ENCODE results near the gene OTOG.

OTOG gene

DNA sequence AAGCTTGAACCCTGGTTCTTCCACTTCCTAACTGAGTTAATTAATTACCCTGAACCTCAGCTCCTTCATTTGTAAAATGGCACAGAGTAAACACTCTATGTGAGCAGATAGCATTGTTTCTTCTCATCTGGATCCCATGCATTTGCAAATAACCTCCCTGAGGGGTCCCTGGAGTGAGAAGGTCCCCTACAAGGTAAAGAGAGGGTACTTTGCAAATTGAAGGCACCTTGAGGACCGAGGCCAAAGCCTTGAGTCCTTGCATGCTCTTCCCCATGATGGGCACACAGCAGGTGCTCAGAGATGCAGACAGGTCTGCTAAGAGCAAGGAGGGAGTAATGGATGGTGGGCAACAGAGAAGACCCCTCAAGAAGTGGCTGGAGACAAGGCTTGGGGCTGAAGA, 33.2 kb downstream of the OTOG start:
- no peak overlapping the region for H3K4me3 ChIP-seq (ENCODE audit: low read length)
- TF ChIP-seq, protein P1, sequence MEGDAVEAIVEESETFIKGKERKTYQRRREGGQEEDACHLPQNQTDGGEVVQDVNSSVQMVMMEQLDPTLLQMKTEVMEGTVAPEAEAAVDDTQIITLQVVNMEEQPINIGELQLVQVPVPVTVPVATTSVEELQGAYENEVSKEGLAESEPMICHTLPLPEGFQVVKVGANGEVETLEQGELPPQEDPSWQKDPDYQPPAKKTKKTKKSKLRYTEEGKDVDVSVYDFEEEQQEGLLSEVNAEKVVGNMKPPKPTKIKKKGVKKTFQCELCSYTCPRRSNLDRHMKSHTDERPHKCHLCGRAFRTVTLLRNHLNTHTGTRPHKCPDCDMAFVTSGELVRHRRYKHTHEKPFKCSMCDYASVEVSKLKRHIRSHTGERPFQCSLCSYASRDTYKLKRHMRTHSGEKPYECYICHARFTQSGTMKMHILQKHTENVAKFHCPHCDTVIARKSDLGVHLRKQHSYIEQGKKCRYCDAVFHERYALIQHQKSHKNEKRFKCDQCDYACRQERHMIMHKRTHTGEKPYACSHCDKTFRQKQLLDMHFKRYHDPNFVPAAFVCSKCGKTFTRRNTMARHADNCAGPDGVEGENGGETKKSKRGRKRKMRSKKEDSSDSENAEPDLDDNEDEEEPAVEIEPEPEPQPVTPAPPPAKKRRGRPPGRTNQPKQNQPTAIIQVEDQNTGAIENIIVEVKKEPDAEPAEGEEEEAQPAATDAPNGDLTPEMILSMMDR (IDR thresholded peaks at IDR 0.05; ENCODE audit: insufficient read depth, low read depth, low read length, missing control alignments) = no peak
- DNase-seq (ENCODE audit: low read depth) = no peak

DNA sequence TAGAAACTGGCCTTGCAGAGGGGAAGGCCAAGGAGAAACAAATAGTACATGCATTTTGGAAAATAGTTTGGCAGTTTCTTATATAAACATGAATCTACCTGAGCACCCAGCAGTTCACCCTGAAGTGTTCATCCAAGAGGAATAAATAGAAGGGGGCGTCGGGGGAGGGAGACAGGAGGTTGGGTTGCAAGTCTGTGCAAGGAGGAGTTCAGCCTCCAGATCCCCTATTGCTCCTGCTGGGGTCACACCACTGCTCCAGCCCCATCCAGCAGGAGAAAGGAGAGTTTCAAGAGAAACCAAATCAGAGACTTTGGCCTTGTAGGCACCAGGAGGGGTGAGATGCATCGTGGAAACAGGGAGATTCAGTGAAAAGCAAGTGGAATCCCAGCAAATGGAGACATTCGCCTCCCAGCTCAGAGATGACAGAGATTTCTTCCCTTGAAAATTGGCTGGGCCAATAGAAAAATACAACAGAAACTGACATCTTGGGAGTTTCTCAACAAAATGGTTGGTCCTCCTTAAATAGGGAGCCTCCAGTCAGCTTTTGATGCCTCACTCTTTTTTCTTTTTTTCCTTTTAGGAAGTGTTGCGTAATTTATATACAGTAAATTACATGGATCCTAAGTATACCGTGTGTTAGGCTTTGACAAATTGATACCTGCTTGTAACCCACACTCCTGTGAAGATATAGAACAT, 34.1 kb downstream of the OTOG start:
- TF ChIP-seq, protein P1 (IDR thresholded peaks at IDR 0.05; ENCODE audit: insufficient read depth, low read depth, low read length, missing control alignments) = no peak
- DNase-seq (ENCODE audit: low read depth) = no peak
- H3K4me3 ChIP-seq (ENCODE audit: low read length) = no peak overlapping the region

DNA sequence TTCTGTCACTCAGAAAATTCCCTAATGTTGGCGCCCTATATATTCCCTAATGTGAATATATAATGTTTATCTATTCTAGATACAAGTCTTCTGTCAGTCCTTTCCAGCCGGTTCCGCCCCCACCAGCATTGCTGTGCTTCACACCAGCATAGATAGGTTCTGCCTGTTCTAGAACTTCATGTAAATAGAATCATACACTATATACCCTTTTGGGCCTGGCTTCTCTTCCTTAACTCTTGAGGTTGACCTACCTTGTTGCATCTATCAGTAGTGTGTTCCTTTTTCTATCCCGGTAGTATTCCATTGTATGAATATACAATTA, 34.6 kb downstream of the OTOG start:
- TF ChIP-seq, protein P1 (IDR thresholded peaks at IDR 0.05; ENCODE audit: insufficient read depth, low read depth, low read length, missing control alignments) = no peak

DNA sequence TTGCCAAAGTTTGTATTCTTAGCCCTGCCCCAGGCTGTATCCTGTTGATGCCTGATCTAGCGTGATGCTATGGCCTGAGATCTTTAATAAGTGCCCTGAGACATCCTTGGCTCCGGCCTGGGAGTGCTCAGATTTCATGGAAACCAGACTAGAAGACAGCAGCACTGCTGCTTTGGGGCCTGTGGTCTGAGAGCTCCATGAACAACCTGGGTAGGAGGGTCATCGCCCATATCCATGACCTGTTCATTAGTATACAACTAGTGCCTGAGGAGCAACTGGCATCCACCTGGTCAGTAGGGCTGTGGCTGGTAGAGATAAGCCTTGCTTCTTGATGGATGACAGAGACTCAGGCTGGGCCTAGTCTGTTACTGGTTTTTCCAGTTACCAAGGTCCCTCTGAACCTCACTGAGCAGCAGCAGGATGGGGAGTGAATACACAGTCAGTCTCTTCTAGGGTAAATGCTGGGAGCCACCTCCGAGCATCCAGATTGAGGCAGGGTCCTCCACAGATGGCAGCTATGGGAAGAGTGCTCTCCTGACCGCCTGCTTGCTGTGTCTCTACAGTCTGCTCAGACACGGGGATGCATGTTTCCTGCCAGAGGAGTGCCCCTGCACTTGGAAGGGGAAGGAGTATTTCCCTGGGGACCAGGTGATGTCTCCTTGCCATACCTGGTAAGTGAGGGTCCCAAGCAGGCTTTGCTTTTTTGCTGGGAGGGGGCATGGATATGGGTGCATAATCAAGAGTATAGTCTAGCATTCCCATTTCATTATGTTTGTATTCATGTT, 39.0 kb downstream of the OTOG start:
- DNase-seq (ENCODE audit: low read depth) = peak; percentile 10
- TF ChIP-seq, protein P1 (IDR thresholded peaks at IDR 0.05; ENCODE audit: insufficient read depth, low read depth, low read length, missing control alignments) = no peak
- H3K4me3 ChIP-seq (ENCODE audit: low read length) = no peak overlapping the region

More for the DNA sequence above, 34.6 kb downstream of the OTOG start:
- no peak for DNase-seq (ENCODE audit: low read depth)
- H3K4me3 ChIP-seq (ENCODE audit: low read length) = no peak overlapping the region

DNA sequence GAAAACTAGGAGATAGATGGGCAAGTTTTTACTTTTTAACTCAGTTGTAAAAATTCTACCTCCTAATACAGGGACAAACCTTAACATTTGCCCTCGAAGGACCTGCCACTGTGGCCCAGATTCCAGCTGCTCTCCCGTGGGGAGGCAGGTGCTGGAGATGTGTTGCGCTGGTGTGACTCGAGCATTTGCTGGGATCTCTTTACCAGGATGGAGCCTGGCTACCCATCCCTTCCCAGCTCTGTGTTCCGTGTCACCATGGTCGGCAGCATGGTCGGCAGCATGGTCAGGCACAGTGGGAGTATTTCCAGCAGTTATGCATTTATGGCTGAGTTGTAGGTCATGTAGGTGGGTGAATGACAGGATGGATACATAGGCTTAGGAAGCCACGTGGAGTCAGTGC, 41.1 kb downstream of the OTOG start:
- no peak overlapping the region for H3K4me3 ChIP-seq (ENCODE audit: low read length)
- TF ChIP-seq, protein P1 (IDR thresholded peaks at IDR 0.05; ENCODE audit: insufficient read depth, low read depth, low read length, missing control alignments) = no peak
- DNase-seq (ENCODE audit: low read depth) = no peak

DNA sequence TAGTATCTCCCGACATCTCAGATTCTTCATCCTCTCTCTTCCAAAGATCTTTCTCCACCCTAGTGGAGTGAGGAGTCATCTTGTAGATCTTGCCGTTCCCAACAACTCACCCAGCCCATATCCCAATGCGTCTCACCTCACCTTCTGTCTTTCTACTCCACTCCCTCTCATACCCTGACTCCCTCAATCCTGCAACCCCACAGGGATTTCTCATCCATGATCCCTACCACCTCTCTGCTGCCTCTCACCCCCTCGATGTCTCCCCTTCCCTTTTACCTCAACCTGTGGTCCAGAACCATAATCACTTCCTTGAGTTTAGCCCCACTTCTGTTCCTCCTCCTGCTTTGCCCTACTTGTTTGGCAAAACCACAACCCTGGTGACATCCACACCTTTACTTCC, 41.7 kb downstream of the OTOG start:
- H3K4me3 ChIP-seq (ENCODE audit: low read length) = no peak overlapping the region
- TF ChIP-seq, protein P1 (IDR thresholded peaks at IDR 0.05; ENCODE audit: insufficient read depth, low read depth, low read length, missing control alignments) = no peak

More for the DNA sequence above, 41.7 kb downstream of the OTOG start:
- DNase-seq (ENCODE audit: low read depth) = no peak
